GM12875 (cell line): ENCODE data around the gene KRT86.

Experiments used
- H3K4me3 ChIP-seq: one replicate; pipeline ENCODE4 v1.5.1; 2011; ENCODE audit warnings: low read depth, low read length, control low read depth
- CTCF ChIP-seq: IDR thresholded peaks from 2 replicates; pipeline ENCODE4 v1.5.1; 2011; ENCODE audit warnings: low read depth, mild to moderate bottlenecking, control low read depth, inconsistent platforms, low read length, moderate library complexity, borderline replicate concordance; ENCODE audit not compliant: insufficient read depth

The KRT86 gene

GRCh38 chr12:52275686-52276085 is 1.2 kb downstream of the KRT86 start:
- TF ChIP-seq CTCF, result no peak
- H3K4me3 ChIP-seq, result no peak overlapping the region

GRCh38 chr12:52277486-52278245 is 3.2 kb downstream of the KRT86 start:
- H3K4me3 ChIP-seq, result no peak overlapping the region
- TF ChIP-seq CTCF, result no peak

GRCh38 chr12:52278575-52279421 is 4.4 kb downstream of the KRT86 start:
- peak; percentile 99 for TF ChIP-seq CTCF
- H3K4me3 ChIP-seq, result no peak overlapping the region

- no peak overlapping the region for H3K4me3 ChIP-seq
- no peak for TF ChIP-seq CTCF
These were observed 5.2 kb downstream of the KRT86 start for GRCh38 chr12:52279422-52280318.

- no peak overlapping the region for H3K4me3 ChIP-seq
- TF ChIP-seq CTCF, result no peak
These were observed 5.9 kb downstream of the KRT86 start for GRCh38 chr12:52280319-52280795.

GRCh38 chr12:52280796-52281560 is 6.5 kb downstream of the KRT86 start:
- no peak for TF ChIP-seq CTCF
- H3K4me3 ChIP-seq, result no peak overlapping the region
